Subcutaneous adipose tissue (tissue), 4 donors: ENCODE data around the gene NWD2. TPM values are rescaled to one million over a fixed set of nuclear protein-coding genes. Genes with fewer than 3 reads are reported as not detected.

Experiments
- total RNA-seq, 4 donors: library from RNA; depleted of rRNA; stranded (reverse); fragments of >200 nt; gene quantifications; one replicate each; pipeline ENCODE4 v1.1.0, GENCODE V29; 2016
- TF ChIP-seq, protein P1 (sequence below): fragments of 450-650 bp; IDR thresholded peaks from one replicate; pipeline ENCODE4 v1.5.1; 2016; ENCODE audit warnings: low read depth, mild to moderate bottlenecking, control low read depth, antibody characterized with exemption, moderate library complexity

The NWD2 gene
- total RNA-seq, 4 donors from 2014 or later: 0.22 to 20.2 (median 2.0) TPM

DNA sequence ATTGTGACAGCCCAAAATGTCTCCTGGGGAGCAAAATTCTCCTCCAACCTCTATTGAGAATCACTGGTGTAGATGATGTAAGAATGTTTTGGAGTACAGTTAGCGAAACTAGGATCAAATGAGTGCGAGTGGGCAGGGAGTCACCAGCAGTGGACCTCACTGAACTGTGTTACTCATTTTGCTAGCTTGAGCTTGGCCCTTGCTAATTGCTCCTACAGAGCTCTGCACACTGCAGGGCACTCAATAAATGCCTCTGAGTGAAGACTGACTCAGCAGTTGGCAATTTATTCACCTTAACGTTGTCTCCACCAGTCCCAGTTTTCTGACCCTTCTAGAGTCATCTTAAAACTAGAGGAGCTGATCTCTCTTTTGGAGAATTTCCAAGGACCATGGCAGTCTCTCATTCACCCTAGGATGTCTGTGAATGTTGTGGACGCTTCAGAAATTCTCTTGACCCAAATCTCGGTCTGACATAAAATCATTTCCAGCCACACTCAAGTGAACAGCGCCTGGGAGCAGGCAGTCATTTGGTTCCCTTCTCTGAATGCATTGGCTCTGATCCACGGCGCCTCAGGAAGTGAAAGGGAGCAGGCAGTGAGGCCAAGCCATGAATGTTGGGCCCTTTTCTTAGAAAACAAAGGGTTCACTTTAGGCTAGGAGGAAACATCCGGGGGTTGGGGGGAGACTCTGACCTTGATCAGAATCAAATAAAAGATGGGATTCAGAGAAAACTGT, 148.1 kb downstream of the NWD2 start:
- TF ChIP-seq, protein P1, sequence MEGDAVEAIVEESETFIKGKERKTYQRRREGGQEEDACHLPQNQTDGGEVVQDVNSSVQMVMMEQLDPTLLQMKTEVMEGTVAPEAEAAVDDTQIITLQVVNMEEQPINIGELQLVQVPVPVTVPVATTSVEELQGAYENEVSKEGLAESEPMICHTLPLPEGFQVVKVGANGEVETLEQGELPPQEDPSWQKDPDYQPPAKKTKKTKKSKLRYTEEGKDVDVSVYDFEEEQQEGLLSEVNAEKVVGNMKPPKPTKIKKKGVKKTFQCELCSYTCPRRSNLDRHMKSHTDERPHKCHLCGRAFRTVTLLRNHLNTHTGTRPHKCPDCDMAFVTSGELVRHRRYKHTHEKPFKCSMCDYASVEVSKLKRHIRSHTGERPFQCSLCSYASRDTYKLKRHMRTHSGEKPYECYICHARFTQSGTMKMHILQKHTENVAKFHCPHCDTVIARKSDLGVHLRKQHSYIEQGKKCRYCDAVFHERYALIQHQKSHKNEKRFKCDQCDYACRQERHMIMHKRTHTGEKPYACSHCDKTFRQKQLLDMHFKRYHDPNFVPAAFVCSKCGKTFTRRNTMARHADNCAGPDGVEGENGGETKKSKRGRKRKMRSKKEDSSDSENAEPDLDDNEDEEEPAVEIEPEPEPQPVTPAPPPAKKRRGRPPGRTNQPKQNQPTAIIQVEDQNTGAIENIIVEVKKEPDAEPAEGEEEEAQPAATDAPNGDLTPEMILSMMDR: no peak

DNA sequence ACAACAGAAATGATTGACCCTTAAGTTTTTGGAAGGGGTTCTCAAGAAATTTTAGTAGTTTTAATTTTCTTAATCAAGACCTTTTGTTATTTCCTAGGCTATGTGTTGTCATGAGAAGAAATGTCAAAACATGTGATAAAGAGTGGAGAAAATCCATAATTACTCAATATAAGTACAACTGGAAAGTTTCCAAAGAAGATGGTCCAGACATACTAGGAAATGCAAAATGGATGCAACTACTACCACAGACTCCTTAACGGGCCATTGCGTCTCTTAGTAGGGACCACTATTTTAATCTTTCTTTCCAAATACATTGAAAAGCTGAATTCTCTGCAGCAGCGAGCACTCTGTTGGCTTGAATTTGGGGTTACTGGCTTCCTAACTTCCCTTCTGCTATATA, 148.8 kb downstream of the NWD2 start:
- TF ChIP-seq, protein P1: no peak

DNA sequence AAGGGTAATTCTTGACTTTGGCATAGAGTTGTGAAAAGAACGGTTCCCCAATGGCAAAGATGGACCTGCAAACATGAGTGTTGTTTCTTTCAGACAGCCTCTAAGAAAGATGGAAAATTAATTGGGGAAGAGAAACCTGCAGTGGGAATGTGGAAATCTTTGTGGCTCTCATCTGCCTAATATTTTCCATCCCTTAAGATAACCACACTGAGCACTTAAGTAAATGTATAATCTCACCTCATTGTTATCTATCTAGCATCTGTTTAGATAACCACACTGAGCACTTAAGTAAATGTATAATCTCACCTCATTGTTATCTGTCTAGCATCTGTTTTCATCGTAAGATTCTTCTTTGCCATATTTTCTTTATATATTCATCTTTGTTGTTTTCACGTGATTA, 149.3 kb downstream of the NWD2 start:
- TF ChIP-seq, protein P1: no peak

DNA sequence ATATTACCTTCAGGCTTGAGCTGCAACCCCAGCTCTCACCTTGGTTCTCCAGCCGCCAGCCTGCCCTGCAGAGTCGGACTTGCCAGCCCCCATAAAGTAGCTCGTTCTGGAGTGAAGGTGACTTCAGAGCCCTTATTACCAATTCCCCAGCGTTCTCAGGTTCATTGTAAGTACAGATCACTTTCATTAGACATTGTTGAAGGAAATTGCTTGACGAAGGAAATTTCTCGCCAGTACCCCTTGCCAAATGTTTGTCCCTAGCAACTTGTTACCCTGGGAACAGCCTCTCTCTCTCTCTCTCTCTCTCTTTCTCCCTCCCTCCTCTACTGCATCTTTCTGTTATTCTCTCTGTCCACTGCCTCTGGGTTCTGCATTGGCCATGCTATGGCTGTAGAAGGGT, 153.0 kb downstream of the NWD2 start:
- TF ChIP-seq, protein P1: no peak

DNA sequence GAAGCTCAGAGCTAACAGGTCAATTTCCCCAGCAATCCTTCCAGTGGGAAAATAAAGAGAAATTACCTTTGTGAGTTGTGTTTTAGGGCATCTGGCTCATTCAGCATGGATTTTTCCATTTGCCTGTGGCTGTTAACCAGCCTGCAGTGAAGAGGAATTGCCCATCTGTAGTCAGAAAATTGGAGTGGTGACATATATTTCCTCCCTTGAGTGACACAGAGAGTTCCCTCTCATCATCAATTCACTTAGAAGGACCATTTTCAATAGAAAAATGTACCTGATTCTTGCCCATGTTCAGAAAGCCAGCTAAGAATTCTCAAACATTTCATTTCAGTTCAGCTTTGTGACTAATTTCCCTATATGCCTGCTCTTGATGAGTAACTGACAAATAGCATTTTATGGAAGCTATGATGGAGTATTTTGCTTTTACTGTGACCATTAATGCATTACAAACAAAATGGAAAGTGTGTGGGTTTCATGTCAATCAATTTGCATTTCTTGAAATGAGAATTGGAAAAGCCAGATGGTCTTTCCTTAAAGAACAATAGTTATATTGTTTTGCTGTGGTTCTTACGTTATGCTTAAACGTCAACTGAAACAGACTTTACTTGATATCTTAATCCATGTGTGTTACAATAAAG, 155.8 kb downstream of the NWD2 start:
- TF ChIP-seq, protein P1: no peak

DNA sequence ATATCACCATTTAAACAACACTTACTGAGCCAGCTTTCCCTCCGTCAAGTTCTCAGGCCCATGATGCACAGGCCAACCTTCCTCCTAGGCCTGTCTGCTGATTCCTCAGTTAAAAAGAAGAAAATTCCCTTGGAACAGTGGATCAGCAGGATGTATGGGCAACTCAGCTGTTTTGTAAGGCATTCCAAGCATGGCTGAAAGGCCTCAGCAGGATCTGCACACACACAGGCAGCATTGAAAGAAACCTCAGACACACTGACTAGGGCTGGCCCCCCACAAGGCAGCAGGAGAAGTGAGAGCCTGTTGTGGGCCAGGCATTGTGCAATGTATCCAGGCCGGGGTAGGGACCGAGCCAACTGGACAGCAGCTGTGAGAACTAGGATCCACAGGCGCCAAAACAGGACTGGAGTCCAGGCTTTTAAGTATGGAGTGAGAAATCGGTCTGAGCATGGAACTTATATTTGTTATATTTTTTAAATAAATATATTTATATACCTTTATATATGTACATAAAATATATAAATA, 171.4 kb downstream of the NWD2 start:
- TF ChIP-seq, protein P1: no peak

DNA sequence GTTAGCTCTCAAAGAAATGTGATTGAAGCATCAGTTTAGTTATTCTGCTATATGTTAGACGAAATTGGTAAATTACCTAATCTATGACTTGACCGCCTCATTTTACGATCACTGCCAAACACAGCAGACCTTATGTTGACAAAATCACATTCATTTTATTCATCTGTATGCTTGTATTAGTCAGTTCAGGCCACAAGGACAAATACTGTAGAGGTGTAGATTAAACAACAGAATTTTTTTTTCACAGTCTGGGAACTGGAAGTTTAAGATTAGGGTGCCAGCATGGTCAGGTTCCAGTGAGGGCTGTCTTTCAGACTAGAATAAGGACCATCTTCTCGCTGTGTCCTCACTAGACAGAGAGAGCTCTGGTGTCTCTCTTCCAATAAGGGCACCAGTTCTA, 177.1 kb downstream of the NWD2 start:
- TF ChIP-seq, protein P1: no peak
